ENCODE data around the gene HSP90B1.

Gene HSP90B1

DNA sequence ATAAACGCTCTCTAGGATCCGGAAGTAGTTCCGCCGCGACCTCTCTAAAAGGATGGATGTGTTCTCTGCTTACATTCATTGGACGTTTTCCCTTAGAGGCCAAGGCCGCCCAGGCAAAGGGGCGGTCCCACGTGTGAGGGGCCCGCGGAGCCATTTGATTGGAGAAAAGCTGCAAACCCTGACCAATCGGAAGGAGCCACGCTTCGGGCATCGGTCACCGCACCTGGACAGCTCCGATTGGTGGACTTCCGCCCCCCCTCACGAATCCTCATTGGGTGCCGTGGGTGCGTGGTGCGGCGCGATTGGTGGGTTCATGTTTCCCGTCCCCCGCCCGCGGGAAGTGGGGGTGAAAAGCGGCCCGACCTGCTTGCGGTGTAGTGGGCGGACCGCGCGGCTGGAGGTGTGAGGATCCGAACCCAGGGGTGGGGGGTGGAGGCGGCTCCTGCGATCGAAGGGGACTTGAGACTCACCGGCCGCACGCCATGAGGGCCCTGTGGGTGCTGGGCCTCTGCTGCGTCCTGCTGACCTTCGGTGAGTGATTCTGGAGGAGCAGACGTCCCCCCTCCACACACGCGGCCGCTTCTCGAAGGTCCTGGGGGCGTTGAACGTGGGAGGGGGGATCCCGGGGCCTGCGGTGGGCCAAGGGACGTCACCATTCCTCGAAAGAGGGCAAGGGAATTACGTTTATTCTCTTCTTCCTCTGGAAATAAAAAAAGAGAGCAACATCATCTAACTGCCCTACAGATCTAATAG, at the start of gene HSP90B1 (continued):
- TF ChIP-seq, protein P1, sequence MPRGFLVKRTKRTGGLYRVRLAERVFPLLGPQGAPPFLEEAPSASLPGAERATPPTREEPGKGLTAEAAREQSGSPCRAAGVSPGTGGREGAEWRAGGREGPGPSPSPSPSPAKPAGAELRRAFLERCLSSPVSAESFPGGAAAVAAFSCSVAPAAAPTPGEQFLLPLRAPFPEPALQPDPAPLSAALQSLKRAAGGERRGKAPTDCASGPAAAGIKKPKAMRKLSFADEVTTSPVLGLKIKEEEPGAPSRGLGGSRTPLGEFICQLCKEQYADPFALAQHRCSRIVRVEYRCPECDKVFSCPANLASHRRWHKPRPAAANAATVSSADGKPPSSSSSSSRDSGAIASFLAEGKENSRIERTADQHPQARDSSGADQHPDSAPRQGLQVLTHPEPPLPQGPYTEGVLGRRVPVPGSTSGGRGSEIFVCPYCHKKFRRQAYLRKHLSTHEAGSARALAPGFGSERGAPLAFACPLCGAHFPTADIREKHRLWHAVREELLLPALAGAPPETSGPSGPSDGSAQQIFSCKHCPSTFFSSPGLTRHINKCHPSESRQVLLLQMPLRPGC (tag by site-specific recombination; IDR thresholded peaks at IDR 0.05), result peak; percentile 9; the same call in 1 of the 2 replicates
- no peak for TF ChIP-seq ZNF777 (tag by site-specific recombination; IDR thresholded peaks at IDR 0.05; ENCODE audit: borderline replicate concordance)
- no peak for TF ChIP-seq ZNF174 (tag by site-specific recombination; IDR thresholded peaks at IDR 0.05)
- no peak for TF ChIP-seq ZNF426 (tag by site-specific recombination; IDR thresholded peaks at IDR 0.05)
- TF ChIP-seq ZNF830 (tag by site-specific recombination; IDR thresholded peaks at IDR 0.05; ENCODE audit: low read depth), result no peak
- TF ChIP-seq ZBTB48 (tag by site-specific recombination; IDR thresholded peaks at IDR 0.05), result peak; percentile 32; the same call in 1 of the 2 replicates
- peak; percentile 60 for TF ChIP-seq KLF1 (tag by site-specific recombination; IDR thresholded peaks at IDR 0.05)
- TF ChIP-seq BCL11A (tag by site-specific recombination; IDR thresholded peaks at IDR 0.05; ENCODE audit: low read depth), result no peak
- TF ChIP-seq ZNF423 (tag by site-specific recombination; IDR thresholded peaks at IDR 0.05), result peak; percentile 28; the same call in 1 of the 2 replicates
- TF ChIP-seq ZNF629 (tag by site-specific recombination; IDR thresholded peaks at IDR 0.05), result 0 out of 2 replicates have a peak, but pooled peaks have one; percentile 28
- TF ChIP-seq ZNF266 (tag by site-specific recombination; IDR thresholded peaks at IDR 0.05; ENCODE audit: low read depth), result no peak
- peak; percentile 76 for TF ChIP-seq GLIS1 (tag by site-specific recombination; IDR thresholded peaks at IDR 0.05)
- no peak for TF ChIP-seq ZNF404 (tag by site-specific recombination; IDR thresholded peaks at IDR 0.05)
- TF ChIP-seq ZFHX2 (tag by site-specific recombination; conservative IDR thresholded peaks at IDR 0.05), result peak; percentile 99
- TF ChIP-seq, protein P2, sequence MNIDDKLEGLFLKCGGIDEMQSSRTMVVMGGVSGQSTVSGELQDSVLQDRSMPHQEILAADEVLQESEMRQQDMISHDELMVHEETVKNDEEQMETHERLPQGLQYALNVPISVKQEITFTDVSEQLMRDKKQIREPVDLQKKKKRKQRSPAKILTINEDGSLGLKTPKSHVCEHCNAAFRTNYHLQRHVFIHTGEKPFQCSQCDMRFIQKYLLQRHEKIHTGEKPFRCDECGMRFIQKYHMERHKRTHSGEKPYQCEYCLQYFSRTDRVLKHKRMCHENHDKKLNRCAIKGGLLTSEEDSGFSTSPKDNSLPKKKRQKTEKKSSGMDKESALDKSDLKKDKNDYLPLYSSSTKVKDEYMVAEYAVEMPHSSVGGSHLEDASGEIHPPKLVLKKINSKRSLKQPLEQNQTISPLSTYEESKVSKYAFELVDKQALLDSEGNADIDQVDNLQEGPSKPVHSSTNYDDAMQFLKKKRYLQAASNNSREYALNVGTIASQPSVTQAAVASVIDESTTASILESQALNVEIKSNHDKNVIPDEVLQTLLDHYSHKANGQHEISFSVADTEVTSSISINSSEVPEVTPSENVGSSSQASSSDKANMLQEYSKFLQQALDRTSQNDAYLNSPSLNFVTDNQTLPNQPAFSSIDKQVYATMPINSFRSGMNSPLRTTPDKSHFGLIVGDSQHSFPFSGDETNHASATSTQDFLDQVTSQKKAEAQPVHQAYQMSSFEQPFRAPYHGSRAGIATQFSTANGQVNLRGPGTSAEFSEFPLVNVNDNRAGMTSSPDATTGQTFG (tag by site-specific recombination; IDR thresholded peaks at IDR 0.05; ENCODE audit: borderline replicate concordance), result no peak
- TF ChIP-seq ZNF660 (tag by site-specific recombination; IDR thresholded peaks at IDR 0.05), result peak; percentile 74; the same call in 1 of the 2 replicates
- TF ChIP-seq ZEB2 (tag by site-specific recombination; IDR thresholded peaks at IDR 0.05), result peak; percentile 83; the same call in 1 of the 2 replicates
- peak; percentile 57 for TF ChIP-seq ZNF341 (tag by site-specific recombination; IDR thresholded peaks at IDR 0.05; ENCODE audit: low read depth)
- peak; percentile 92 for TF ChIP-seq ZIC2 (tag by site-specific recombination; IDR thresholded peaks at IDR 0.05)
- TF ChIP-seq ZBTB8A (tag by site-specific recombination; IDR thresholded peaks at IDR 0.05), result peak; percentile 22; the same call in 1 of the 2 replicates
- TF ChIP-seq KLF7 (tag by site-specific recombination; IDR thresholded peaks at IDR 0.05; ENCODE audit: borderline replicate concordance), result peak; percentile 85; the same call in 1 of the 2 replicates
- TF ChIP-seq KLF10 (tag by site-specific recombination; IDR thresholded peaks at IDR 0.05), result peak; percentile 77
- TF ChIP-seq, protein P3, sequence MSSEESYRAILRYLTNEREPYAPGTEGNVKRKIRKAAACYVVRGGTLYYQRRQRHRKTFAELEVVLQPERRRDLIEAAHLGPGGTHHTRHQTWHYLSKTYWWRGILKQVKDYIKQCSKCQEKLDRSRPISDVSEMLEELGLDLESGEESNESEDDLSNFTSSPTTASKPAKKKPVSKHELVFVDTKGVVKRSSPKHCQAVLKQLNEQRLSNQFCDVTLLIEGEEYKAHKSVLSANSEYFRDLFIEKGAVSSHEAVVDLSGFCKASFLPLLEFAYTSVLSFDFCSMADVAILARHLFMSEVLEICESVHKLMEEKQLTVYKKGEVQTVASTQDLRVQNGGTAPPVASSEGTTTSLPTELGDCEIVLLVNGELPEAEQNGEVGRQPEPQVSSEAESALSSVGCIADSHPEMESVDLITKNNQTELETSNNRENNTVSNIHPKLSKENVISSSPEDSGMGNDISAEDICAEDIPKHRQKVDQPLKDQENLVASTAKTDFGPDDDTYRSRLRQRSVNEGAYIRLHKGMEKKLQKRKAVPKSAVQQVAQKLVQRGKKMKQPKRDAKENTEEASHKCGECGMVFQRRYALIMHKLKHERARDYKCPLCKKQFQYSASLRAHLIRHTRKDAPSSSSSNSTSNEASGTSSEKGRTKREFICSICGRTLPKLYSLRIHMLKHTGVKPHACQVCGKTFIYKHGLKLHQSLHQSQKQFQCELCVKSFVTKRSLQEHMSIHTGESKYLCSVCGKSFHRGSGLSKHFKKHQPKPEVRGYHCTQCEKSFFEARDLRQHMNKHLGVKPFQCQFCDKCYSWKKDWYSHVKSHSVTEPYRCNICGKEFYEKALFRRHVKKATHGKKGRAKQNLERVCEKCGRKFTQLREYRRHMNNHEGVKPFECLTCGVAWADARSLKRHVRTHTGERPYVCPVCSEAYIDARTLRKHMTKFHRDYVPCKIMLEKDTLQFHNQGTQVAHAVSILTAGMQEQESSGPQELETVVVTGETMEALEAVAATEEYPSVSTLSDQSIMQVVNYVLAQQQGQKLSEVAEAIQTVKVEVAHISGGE (tag by site-specific recombination; conservative IDR thresholded peaks at IDR 0.05; ENCODE audit: low read depth), result 0 out of 2 replicates have a peak, but pooled peaks have one; percentile 10
- TF ChIP-seq, protein P4, sequence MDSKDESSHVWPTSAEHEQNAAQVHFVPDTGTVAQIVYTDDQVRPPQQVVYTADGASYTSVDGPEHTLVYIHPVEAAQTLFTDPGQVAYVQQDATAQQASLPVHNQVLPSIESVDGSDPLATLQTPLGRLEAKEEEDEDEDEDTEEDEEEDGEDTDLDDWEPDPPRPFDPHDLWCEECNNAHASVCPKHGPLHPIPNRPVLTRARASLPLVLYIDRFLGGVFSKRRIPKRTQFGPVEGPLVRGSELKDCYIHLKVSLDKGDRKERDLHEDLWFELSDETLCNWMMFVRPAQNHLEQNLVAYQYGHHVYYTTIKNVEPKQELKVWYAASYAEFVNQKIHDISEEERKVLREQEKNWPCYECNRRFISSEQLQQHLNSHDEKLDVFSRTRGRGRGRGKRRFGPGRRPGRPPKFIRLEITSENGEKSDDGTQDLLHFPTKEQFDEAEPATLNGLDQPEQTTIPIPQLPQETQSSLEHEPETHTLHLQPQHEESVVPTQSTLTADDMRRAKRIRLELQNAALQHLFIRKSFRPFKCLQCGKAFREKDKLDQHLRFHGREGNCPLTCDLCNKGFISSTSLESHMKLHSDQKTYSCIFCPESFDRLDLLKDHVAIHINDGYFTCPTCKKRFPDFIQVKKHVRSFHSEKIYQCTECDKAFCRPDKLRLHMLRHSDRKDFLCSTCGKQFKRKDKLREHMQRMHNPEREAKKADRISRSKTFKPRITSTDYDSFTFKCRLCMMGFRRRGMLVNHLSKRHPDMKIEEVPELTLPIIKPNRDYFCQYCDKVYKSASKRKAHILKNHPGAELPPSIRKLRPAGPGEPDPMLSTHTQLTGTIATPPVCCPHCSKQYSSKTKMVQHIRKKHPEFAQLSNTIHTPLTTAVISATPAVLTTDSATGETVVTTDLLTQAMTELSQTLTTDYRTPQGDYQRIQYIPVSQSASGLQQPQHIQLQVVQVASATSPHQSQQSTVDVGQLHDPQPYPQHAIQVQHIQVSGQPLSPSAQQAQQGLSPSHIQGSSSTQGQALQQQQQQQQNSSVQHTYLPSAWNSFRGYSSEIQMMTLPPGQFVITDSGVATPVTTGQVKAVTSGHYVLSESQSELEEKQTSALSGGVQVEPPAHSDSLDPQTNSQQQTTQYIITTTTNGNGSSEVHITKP (tag by site-specific recombination; IDR thresholded peaks at IDR 0.05), result peak; percentile 79
- peak; percentile 93 for TF ChIP-seq ZNF501 (tag by site-specific recombination; IDR thresholded peaks at IDR 0.05)
- TF ChIP-seq ZNF843 (tag by site-specific recombination; IDR thresholded peaks at IDR 0.05), result peak; percentile 65; the same call in 1 of the 2 replicates
